H9 (cell line): ENCODE data around the gene NLN. TPM values are rescaled to one million over a fixed set of nuclear protein-coding genes. Genes with fewer than 3 reads are reported as not detected.

Source experiments
- DNase-seq: peaks from one replicate; pipeline ENCODE4 v3.0.0-alpha.2; 2017
- H2AFZ ChIP-seq: one replicate; pipeline ENCODE4 v1.6.1; 2013; ENCODE audit warnings: mild to moderate bottlenecking, low read length, control low read depth, moderate library complexity
- H2AK5ac ChIP-seq: 2 replicates; pipeline ENCODE4 v1.6.1; 2013; ENCODE audit warnings: low read length, control low read depth, mixed read lengths; ENCODE audit not compliant: insufficient read length
- H2BK120ac ChIP-seq: one replicate; pipeline ENCODE4 v1.6.1; 2013; ENCODE audit warnings: low read depth, mild to moderate bottlenecking, low read length, control low read depth, inconsistent platforms; ENCODE audit not compliant: poor library complexity, severe bottlenecking
- H2BK12ac ChIP-seq: 2 replicates; pipeline ENCODE4 v1.6.1; 2013; ENCODE audit warnings: low read length, control low read depth, mixed read lengths, low read depth; ENCODE audit not compliant: insufficient read length
- H2BK15ac ChIP-seq: 2 replicates; pipeline ENCODE4 v1.6.1; 2013; ENCODE audit warnings: low read depth, low read length, control low read depth
- H2BK20ac ChIP-seq: one replicate; pipeline ENCODE4 v1.6.1; 2013; ENCODE audit warnings: low read depth, mild to moderate bottlenecking, low read length, control low read depth, inconsistent platforms; ENCODE audit not compliant: poor library complexity, severe bottlenecking
- H2BK5ac ChIP-seq: 2 replicates; pipeline ENCODE4 v1.6.1; 2013; ENCODE audit warnings: low read length, control low read depth, mixed read lengths; ENCODE audit not compliant: insufficient read length
- H3K14ac ChIP-seq: 2 replicates; pipeline ENCODE4 v1.6.1; 2013; ENCODE audit warnings: low read length, control low read depth; ENCODE audit not compliant: insufficient read depth
- H3K18ac ChIP-seq: 2 replicates; pipeline ENCODE4 v1.6.1; 2013; ENCODE audit warnings: low read depth, mild to moderate bottlenecking, mixed read lengths, low read length, control low read depth; ENCODE audit not compliant: insufficient read length
- H3K23ac ChIP-seq: 2 replicates; pipeline ENCODE4 v1.6.1; 2013; ENCODE audit warnings: low read length, control low read depth, mixed read lengths, low read depth; ENCODE audit not compliant: insufficient read length
- H3K23me2 ChIP-seq: 2 replicates; pipeline ENCODE4 v1.6.1; 2013; ENCODE audit warnings: low read depth, mild to moderate bottlenecking, mixed read lengths, low read length, control low read depth; ENCODE audit not compliant: insufficient read length, poor library complexity, severe bottlenecking
- H3K27ac ChIP-seq: 2 replicates; pipeline ENCODE4 v1.5.1; 2013; ENCODE audit warnings: low read length, control low read depth, mixed read lengths, low read depth; ENCODE audit not compliant: insufficient read length
- H3K27me3 ChIP-seq: 2 replicates; pipeline ENCODE4 v1.6.1; 2013; ENCODE audit warnings: low read length, control low read depth, inconsistent platforms; ENCODE audit not compliant: insufficient read depth
- H3K4ac ChIP-seq: 2 replicates; pipeline ENCODE4 v1.6.1; 2013; ENCODE audit warnings: low read depth, mild to moderate bottlenecking, control low read depth, inconsistent platforms, low read length, moderate library complexity
- H3K4me1 ChIP-seq: 2 replicates; pipeline ENCODE4 v1.6.1; 2013; ENCODE audit warnings: low read length, control low read depth, inconsistent platforms; ENCODE audit not compliant: insufficient read depth
- H3K4me2 ChIP-seq: 2 replicates; pipeline ENCODE4 v1.6.1; 2013; ENCODE audit warnings: low read length, control low read depth, mixed read lengths; ENCODE audit not compliant: insufficient read length, insufficient read depth
- H3K56ac ChIP-seq: 2 replicates; pipeline ENCODE4 v1.6.1; 2013; ENCODE audit warnings: low read depth, mild to moderate bottlenecking, mixed read lengths, low read length, control low read depth; ENCODE audit not compliant: insufficient read length
- H3K79me1 ChIP-seq: 2 replicates; pipeline ENCODE4 v1.6.1; 2013; ENCODE audit warnings: low read depth, mild to moderate bottlenecking, moderate library complexity, low read length, control low read depth, inconsistent platforms; ENCODE audit not compliant: insufficient read depth, poor library complexity, severe bottlenecking
- H3K79me2 ChIP-seq: 2 replicates; pipeline ENCODE4 v1.6.1; 2013; ENCODE audit warnings: low read length, control low read depth, inconsistent platforms; ENCODE audit not compliant: insufficient read depth
- H3K9ac ChIP-seq: 2 replicates; pipeline ENCODE4 v1.6.1; 2013; ENCODE audit warnings: low read length, control low read depth, mixed read lengths; ENCODE audit not compliant: insufficient read length; ENCODE audit errors: extremely low read depth
- H3K9me3 ChIP-seq: one replicate; pipeline ENCODE4 v1.6.1; 2013; ENCODE audit warnings: low read depth, low read length, inconsistent platforms; ENCODE audit not compliant: control insufficient read depth
- H3T11ph ChIP-seq: one replicate; pipeline ENCODE4 v1.6.1; 2013; ENCODE audit warnings: mild to moderate bottlenecking, low read length, control low read depth, inconsistent platforms
- H4K20me1 ChIP-seq: one replicate; pipeline ENCODE4 v1.6.1; 2013; ENCODE audit not compliant: control insufficient read depth, insufficient read length, insufficient read depth
- H4K5ac ChIP-seq: 2 replicates; pipeline ENCODE4 v1.6.1; 2013; ENCODE audit warnings: low read depth, mild to moderate bottlenecking, mixed read lengths, low read length, control low read depth; ENCODE audit not compliant: insufficient read length
- H4K8ac ChIP-seq: replicated peaks from 2 replicates; pipeline ENCODE4 v1.6.1; 2013; ENCODE audit warnings: low read length, control low read depth, mixed read lengths, low read depth; ENCODE audit not compliant: insufficient read length
- H4K91ac ChIP-seq: 2 replicates; pipeline ENCODE4 v1.6.1; 2013; ENCODE audit warnings: low read depth, mild to moderate bottlenecking, moderate library complexity, mixed read lengths, low read length, control low read depth; ENCODE audit not compliant: insufficient read length
- H3K27ac Mint-ChIP-seq, 3 experiments: 2 replicates in 2 of 3; 3 replicates in 1 of 3; pipeline ENCODE4 v1.8.0; 2020 to 2021; ENCODE audit warnings: mixed read lengths in 3 of 3, mild to moderate bottlenecking in 1 of 3, moderate library complexity in 1 of 3
- H3K27me3 Mint-ChIP-seq: 2 replicates; pipeline ENCODE4 v1.8.0; 2021; ENCODE audit warnings: low read depth, mild to moderate bottlenecking, moderate library complexity, mixed read lengths
- H3K36me3 Mint-ChIP-seq, 3 experiments: 2 replicates in 2 of 3; 3 replicates in 1 of 3; pipeline ENCODE4 v1.8.0; 2020 to 2021; ENCODE audit warnings: low read depth in 3 of 3, mixed read lengths in 3 of 3; ENCODE audit not compliant: insufficient read depth in 1 of 3
- H3K4me1 Mint-ChIP-seq, 2 experiments: 2 replicates each; pipeline ENCODE4 v1.8.0; 2020; ENCODE audit warnings: mixed read lengths in 2 of 2
- H3K4me3 Mint-ChIP-seq, 2 experiments: 2 replicates in 1 of 2; 3 replicates in 1 of 2; pipeline ENCODE4 v1.8.0; 2020 to 2021; ENCODE audit warnings: mild to moderate bottlenecking in 2 of 2, mixed read lengths in 2 of 2, moderate library complexity in 1 of 2
- H3K9me3 Mint-ChIP-seq, 2 experiments: 2 replicates in 1 of 2; 3 replicates in 1 of 2; pipeline ENCODE4 v1.8.0; 2020; ENCODE audit warnings: mild to moderate bottlenecking in 2 of 2, mixed read lengths in 2 of 2, moderate library complexity in 1 of 2
- WGBS: extraction: QIAGEN DNeasy Blood & Tissue Kit; methylation state at CpG from one replicate; pipeline ENCODE4 v1.1.7; 2013; ENCODE audit warnings: missing lambda C conversion rate, low lambda C conversion rate, mixed read lengths; ENCODE audit not compliant: insufficient read length; ENCODE audit errors: extremely low coverage; 5-methylcytosine and 5-hydroxymethylcytosine counted together
- total RNA-seq: library from RNA; stranded (reverse); gene quantifications from 2 replicates; pipeline ENCODE4 v1.2.1, GENCODE V29; 2021
- TF ChIP-seq, protein P1 (sequence below): fragments of 200-600 bp; sonication (generic); conservative IDR thresholded peaks from 3 replicates; pipeline ENCODE4 v1.8.0; 2021; ENCODE audit warnings: antibody characterized with exemption, mild to moderate bottlenecking

The NLN gene
- total RNA-seq, 1 experiment from 2014 or later: 137 TPM

DNA sequence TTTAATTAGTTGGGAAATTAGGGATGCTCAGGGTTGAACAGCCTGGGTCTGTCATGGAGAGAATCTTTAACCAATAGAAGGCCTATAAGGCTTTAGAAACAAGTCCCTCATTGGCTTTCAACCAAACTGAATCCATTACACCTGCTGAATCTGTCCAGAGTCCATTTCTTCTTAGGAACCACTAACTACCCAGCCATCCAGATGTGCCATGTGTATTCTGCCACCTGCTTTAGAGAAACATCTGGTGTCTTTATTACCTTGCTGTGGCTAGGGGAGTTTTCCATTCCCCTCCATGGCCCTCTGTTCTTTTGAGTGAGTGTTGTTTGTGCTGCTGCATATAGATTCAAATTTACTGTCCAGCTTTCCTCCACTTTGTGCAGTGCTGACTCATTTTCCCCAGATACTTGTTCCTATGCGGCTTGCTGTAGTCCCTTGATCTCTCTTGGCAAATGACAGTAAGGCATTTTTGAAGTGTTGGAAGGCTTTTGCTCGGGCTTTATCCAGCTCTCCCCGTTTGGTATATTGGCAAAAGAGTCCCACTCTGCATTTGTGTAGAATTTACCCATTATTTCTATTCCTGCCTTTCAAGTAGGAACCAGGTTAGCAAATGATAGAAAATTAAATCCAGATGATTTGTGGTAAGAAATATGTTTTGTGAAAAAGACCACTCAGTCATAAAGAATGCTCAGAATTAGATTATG is 54.6 kb downstream of the NLN start:
- H3K27ac Mint-ChIP-seq: peak overlapping the region in 2 of 3 experiments; percentile 76 to 80; a peak in 2 of 7 replicates
- Histone ChIP-seq H3K4me1 (no peaks in the 10 kb centered on the region), H2AFZ (no peak overlapping the region), H2BK120ac (no peak overlapping the region), H3K27me3 (no peaks in the 10 kb centered on the region), H2AK5ac (no peak overlapping the region), H3K79me2 (no peaks in the 10 kb centered on the region), H2BK15ac (no peak overlapping the region), H4K91ac (no peak overlapping the region), H3K18ac (no peak overlapping the region), H4K5ac (no peak overlapping the region), H3K27ac (no peak overlapping the region), H3K4ac (no peak overlapping the region), H3T11ph (no peak overlapping the region), H3K23ac (no peak overlapping the region), H4K8ac (no peak overlapping the region), H3K23me2 (no peaks in the 10 kb centered on the region), H4K20me1 (no peaks in the 10 kb centered on the region), H3K14ac (no peak overlapping the region), H2BK12ac (no peak overlapping the region), H3K9ac (no peak overlapping the region), H2BK20ac (no peak overlapping the region), H3K56ac (no peak overlapping the region), H3K79me1 (no peaks in the 10 kb centered on the region), H3K9me3 (no peaks in the 10 kb centered on the region), H3K4me2 (no peak overlapping the region), H2BK5ac (no peak overlapping the region)
- H3K4me3 Mint-ChIP-seq: no peak overlapping the region
- DNase-seq: no peak
- TF ChIP-seq, protein P1, sequence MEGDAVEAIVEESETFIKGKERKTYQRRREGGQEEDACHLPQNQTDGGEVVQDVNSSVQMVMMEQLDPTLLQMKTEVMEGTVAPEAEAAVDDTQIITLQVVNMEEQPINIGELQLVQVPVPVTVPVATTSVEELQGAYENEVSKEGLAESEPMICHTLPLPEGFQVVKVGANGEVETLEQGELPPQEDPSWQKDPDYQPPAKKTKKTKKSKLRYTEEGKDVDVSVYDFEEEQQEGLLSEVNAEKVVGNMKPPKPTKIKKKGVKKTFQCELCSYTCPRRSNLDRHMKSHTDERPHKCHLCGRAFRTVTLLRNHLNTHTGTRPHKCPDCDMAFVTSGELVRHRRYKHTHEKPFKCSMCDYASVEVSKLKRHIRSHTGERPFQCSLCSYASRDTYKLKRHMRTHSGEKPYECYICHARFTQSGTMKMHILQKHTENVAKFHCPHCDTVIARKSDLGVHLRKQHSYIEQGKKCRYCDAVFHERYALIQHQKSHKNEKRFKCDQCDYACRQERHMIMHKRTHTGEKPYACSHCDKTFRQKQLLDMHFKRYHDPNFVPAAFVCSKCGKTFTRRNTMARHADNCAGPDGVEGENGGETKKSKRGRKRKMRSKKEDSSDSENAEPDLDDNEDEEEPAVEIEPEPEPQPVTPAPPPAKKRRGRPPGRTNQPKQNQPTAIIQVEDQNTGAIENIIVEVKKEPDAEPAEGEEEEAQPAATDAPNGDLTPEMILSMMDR: no peak
- H3K9me3 Mint-ChIP-seq: no peaks in the 10 kb centered on the region
- peaks cover 25 to 52% (median 50%) of the 10 kb centered on the region in 3 experiments; a peak in 6 of 7 replicates for H3K36me3 Mint-ChIP-seq
- no peaks in the 10 kb centered on the region for H3K27me3 Mint-ChIP-seq
- WGBS: no CpG with 5 or more reads among the region's 3 CpGs
- H3K4me1 Mint-ChIP-seq: no peaks in the 10 kb centered on the region
